Hepatocyte (in vitro differentiated cells): ENCODE data around the gene PON1.

Source experiments
- CTCF ChIP-seq: fragments of 200-600 bp; sonication (generic); IDR thresholded peaks from 2 replicates; pipeline ENCODE4 v1.5.1; 2016; ENCODE audit warnings: antibody characterized with exemption, mild to moderate bottlenecking; ENCODE audit not compliant: poor library complexity
- EZH2 ChIP-seq: fragments of 200-600 bp; sonication (generic); IDR thresholded peaks from 2 replicates; pipeline ENCODE4 v1.6.1; 2016; ENCODE audit warnings: antibody characterized with exemption, mild to moderate bottlenecking, borderline replicate concordance
- EZH2phosphoT487 ChIP-seq: fragments of 200-600 bp; sonication (generic); IDR thresholded peaks from one replicate; pipeline ENCODE4 v1.6.1; 2018; ENCODE audit warnings: antibody characterized with exemption, mild to moderate bottlenecking, low read depth, moderate library complexity; ENCODE audit not compliant: unreplicated experiment, severe bottlenecking

DNA sequence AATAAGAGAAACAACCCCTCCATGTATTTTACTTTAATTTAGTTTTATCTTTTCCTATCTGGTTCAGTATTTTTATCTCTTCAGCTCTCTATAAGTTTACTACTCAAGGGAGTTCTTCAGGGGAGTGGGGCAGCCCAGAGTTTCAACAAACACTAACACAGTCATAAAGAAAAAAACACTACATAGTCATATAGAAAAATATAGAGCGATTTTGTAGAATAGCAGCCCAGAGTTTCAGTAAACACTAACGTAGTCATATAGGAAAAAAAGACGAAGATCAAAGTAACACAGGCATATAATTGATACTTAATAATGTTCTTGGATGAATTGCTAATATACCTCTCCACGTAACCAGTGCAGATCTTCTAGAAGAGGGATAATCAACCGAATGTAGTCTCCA is 54.7 kb downstream of the PON1 start:
- TF ChIP-seq CTCF (no peak), EZH2 (no peak), EZH2phosphoT487 (no peak)
